GM18861 (cell line): ENCODE data around the gene TBC1D1.
A peak's percentile ranks its signal among the peaks of the same experiment; 100 is the strongest.

ENCODE experiments used
- ATAC-seq: cut with Tn5 transposase; IDR thresholded peaks from one replicate; pipeline ENCODE4 v1.9.1; 2021; ENCODE audit not compliant: unreplicated experiment

Gene TBC1D1

DNA sequence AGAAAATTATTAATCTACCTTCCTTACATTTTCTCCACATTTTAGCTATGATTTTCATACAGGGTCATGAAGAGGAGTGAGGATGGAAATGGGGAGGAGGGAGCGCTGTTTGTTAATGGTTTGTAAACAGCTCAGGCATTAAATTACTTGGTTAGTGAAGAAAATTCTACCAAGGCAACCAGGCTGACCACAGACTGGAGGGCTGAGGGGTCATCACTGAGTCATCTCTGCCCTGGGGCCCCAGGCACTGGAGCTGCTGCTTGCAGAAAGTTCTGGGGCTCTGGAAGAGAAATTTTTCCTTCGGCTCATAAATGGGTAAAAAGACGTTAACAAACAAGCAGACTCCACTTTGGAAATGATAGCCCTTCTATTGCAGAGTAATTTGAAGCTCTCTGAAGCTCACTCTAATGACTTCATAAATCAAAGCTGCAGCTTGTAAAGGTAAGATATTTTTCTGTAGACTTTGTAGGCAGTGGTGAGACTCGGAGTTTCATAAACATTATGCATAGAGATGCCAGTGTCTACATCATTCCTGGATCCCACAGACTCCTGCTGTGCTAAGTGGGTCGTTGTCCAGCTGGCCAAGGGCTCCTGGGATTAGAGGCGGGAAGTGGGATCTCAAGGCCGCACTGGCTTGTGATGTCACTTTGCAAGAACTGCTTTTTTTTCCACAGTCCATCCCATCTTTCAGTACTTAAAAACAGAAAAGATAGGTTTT, 228.9 kb downstream of the TBC1D1 start:
- ATAC-seq = peak; percentile 51

DNA sequence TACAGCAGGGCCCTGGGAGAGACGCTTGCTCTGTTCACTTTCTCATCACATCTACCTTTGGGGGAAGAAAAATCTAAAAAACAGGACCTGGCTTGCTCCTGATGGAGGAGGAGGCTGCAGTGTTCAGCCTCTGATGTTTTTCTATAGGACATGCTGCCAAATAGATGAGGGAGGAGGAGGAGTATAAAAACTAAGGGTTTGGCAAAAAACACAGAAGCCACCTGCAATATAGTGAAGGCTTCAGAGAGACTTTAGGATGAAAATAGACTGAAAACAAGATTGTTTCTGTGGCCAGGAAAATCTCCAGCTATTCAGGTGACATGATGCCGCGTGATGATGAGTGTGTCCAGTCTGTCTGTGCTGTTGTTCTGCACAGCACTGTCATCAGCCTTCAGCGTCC, 229.9 kb downstream of the TBC1D1 start:
- no peak for ATAC-seq

DNA sequence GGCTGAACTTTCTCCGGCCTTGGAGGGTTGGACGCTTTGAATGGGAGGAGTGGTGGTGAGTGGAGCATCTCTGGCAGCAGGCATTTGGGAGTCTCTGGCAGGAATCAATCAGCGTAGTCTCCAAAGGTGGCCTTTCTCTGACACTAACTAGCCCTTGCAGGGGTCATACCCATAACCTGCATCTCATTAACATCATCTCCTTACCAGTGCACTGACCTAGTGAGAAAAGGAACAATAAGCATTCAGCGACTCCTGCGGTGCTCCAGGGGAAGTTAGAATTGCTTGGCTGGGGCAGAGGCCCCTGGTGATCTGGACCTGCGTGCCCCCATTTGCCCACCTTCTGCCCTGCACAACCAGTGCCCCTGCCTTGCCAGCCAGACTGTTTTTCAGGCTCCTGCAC, 231.2 kb downstream of the TBC1D1 start:
- ATAC-seq = no peak

DNA sequence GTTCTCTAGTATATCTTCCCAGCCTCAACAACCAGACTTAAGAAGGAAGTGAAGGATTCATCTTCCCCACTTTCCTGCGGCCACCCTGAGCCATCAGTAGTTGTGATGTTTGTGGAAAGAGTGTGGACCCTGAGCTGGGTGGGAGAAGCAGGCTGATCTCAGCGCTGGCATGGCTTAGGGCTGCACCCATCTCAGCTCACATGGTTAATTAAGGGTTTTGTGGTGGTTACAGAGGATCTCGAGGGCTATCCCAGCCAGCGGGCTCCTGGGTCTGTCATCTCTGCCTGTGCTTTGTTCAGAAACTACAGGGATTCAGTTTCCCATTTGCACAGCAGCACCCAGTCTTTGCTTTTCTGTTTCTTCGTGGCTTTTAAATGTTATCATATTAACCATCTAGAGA, 232.7 kb downstream of the TBC1D1 start:
- ATAC-seq = no peak

DNA sequence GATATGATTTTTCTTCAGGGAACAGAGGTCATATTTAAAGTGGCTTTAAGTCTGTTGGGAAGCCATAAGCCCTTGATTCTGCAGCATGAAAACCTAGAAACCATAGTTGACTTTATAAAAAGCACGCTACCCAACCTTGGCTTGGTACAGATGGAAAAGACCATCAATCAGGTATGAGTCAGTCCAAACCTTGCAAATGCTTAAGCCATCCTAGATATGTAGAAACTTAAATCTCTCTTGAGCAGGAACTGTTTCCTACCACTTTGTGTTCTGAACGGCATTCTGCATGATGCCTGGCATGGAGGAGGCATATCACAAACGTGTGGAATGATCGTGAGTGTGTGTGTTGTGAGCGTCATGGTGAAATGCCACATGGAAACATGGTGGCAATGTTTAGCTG, 234.1 kb downstream of the TBC1D1 start:
- no peak for ATAC-seq

DNA sequence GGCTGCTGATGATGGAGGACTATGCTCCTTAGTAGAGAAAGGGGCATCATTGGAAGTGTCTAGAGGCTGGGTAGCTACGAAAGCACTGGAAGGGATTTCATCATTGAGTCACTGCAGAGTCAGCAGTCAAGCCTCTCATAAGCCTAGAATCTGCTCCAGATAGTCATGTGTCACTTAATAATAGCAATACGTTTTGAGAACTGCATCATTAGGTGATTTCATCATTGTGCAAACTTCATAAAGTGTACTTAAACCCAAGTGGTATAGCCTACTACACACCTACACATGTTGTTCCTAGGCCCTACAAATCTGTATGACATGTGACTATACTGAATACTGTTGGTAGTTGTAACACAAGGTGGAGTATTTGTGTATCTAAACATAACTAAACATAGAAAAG, 234.9 kb downstream of the TBC1D1 start:
- ATAC-seq = no peak

DNA sequence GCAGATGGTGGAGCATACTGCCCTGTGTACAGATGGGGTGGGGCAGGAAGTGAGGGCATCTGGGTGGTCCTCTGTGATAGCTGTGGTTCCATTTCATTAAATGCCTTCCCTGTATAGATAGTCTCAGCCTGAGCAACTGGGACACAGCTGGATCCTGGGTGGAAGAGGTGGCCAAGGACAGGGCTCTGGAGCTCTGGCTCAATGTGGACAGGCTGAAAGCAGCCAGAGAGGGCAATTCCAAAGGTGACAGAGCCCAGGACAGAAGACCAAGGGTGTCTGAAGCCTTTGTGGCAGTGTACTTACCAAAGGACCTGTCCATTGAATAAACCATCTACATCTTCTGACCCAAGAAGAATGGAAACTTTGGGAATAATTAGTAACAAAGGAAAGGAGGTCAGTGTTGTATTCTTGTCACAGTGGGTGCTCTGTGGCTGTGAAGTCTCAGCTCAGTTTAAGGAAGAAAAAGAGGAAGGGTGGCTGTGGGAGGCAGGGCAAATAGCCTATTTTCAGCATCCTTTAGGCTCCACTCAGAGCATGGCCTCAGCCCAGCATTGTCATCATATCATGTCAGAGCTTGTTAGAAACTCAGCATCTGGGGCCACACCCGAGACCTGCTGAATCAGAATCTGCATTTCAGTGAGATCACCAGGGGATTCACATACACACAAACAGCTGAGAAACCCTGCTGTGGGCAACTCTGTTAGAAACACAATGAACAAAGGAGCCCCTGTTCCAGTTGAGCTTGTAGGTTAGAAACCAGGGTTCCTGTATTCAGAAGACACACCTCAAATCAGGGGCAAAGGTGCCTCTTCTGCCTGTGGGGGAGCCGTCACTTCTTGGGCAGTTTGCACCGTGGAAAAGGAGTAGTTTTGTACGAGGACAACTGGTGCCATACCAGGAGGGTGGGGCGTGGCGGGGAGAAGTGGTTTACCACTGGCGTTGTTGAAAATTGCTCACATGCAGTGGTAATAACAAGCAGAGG, 237.9 kb downstream of the TBC1D1 start:
- ATAC-seq = peak; percentile 39

DNA sequence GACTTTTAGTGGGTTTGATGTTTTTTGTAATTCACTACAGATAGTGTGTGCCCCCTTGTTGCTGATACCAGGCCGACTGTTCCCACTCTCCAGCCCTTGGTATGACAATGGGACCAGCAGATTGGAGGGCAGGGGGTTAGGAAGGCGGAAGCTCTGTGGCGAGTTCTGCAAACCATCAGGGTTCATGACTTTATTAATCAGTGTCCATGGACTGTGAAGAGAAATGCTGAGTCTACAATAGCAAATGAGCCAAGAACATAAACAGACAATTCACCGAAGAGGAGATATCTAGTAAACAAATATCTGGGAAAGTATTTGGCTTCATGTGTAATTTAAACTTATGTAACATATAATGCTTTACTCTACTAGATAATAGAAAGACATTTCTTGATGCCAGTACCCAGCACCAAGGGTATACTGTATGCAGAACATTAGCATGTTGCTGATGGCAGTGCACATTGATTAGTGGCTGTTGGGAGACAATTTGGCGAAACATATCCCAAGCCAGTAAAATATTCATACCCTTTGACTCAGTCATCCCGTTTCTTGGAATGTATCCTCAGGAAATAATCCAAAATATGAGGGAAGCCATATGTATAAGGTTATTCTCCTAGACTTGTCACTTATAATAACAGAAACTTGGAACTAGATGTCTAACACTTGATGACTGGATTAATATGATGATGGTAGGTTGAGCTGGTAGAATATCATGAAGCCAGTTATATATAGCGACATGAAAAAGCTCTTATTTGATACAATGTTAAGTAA, 238.8 kb downstream of the TBC1D1 start:
- ATAC-seq = no peak

DNA sequence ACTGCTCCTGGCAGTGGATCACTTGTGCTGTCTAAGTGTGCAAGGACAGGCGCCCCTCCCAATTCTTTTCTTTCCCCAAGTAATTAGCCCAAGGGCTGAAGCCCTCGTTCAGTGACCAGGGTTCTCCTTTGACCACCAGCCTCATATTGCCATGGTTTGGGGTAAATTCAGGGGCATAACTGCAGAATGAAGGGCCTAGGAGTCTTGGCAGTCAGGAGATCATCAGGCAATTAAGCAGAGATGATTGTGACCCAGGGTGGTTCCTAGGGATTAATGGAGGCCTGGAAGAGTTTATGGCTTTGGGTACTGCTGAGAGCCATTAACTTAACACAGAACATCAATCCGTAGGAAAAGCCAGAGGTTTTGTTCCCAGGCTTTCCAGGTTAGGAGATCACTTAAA, 240.0 kb downstream of the TBC1D1 start:
- no peak for ATAC-seq

DNA sequence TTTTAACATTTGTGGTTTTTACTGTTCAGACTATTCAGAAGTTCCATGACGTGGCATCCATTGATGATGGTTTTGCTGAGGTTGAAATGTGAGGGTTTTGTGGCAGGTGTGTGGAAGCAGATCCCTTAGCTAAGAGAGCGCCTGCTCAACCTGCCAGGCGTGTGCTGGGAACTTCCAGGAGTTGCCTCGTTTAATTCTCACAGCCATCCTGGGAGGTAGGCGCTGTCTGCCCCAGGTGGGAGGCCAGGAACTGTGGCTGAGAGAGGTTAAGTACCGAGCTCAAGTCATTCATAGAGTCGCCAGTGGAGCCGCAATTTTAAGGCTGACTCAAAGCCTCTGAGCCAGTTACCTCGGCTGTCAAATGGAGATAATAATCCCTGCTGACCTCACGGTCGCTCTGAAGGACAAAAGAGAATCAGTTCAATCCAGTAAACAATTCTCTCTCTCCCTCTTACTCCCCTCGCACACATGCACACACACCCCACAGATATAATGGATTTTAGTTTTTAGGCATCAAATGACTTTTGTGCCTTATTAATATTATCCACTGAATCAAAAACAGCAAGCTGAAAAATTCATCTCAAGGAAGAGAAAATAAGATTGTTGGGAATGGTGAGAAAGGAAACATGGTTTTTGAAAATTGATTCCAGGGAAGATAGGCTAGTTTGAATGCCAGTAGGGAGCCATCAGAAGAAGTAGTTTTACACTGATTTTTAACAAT, 240.6 kb downstream of the TBC1D1 start:
- peak; percentile 20 for ATAC-seq

DNA sequence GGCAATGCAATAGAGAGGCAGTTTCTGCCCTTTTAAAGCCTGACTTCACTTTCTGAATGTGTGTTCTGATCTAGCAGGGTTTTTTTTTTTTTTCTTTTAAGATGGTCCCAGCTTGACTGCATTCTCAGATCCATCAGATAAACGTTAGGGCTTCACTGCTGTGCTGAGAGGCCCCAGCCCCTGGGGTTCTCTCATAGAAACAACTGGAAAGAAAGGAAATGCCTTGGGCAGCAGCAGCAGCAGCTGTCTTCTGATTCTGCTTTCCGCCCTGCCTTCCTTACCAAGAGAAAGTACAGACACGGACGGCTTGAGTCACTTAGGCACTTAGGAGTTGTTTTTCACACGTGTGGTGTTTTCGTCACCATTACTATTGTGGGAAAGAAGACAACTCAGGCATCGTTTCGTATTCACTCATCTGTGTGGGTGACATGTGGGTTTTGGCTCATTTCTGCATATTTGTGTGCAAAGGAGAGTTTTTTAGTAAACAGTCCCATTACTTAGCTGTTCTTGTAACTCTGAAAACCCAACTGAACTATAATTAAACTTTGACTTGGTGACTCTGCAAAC, 241.3 kb downstream of the TBC1D1 start:
- peak; percentile 74 for ATAC-seq

DNA sequence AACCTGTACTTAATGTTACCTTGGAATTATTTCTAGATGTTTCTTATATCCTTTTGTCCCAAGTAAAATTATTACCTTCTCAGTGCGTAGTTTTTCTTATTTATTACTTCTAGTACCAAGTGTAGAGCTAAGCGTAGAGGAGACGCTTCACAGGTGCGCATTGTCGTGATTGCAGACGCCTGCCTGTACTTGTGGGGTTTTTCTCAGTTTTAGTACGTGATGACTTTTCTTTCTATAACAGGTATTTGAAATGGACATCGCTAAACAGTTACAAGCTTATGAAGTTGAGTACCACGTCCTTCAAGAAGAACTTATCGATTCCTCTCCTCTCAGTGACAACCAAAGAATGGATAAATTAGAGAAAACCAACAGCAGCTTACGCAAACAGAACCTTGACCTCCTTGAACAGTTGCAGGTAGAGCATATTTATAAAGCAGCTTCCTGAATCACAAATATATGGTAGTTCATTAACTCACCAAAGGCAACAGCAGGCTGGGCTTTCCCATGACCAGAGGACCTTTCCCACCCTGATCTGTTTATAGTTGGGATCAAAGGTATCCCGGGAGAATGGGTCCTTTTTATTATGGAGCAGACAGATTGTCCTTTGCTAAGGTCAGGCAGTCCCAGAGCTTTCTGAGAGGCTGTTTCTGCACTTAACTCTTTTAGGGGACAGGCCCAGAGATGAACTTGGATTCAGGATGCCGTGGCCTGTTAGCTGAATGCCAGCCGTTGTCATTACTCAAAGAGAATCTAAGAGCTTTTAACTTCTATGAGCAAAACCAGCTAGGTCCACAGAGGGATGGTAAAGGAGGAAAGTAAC, 242.2 kb downstream of the TBC1D1 start:
- ATAC-seq = no peak

DNA sequence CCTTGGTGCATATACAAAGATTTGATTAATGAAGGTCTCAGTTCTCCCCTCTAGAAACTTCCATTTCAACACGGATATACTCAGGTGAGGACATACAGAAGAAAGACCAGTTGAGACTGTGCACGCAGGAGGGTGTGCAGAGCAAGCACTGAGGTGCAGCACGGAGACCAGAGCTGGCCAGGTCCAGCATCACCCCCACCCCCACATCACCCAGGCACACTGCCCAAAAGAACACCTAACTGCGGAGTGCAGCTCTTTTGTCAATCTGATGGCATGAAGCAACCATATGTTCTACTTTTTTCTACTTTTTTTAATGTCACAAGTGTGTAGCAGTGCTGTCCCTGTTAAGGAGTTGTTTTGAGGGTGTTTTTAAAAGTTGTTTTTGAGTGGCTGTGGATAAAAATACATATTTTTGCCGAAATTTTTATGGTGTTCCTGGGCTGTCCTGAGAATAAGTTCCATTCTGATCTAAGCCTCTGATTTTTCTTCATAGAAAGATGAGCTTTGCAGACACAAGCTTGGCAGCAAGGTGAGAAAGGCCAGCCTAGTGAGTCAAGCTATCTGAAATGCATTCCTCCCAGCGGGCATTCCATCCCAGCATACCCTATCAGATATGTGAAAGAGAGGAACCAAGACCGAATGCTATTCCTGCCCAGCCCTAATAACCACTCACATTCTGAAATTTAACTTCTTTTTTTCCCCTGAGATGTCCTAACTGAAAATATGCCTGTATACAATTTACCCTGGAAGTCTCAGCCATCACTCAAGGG, 243.0 kb downstream of the TBC1D1 start:
- no peak for ATAC-seq

DNA sequence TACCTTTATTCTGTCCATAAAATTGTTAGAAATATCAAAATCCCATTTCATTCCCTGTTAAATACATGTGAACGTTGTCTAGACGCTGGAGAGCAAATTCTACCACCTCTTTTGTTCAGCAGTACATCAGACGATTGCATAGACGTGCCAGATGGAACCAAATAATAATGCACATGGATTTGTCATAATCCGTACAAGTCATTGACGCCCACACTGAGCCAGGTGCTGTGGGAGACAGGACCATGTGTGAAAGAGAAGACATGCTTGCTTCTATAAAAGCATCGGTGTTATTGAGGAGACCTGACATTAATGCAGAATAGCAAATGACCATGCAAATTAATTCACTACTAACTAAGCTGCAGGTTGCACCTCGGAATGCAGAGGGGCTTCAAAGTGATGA, 244.3 kb downstream of the TBC1D1 start:
- no peak for ATAC-seq

DNA sequence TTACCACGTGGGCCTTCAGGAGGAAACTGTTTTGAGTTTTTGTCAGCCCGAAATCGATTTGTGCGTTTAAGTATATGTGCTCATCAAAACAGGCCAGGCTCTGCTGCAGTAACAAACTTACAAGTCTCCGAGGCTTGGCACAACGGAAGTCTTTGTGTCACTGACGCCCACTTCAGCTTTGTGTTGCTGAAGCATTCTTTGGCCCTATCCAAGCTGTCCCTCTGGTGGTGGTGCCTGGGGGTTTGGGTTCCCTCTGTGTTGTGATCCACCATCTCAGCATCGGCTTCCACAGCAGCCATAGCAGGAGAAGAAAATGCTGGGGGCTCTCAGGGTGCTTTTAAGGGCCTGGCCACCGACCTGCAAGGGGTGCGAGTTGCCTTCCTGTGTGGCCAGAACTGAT, 245.7 kb downstream of the TBC1D1 start:
- no peak for ATAC-seq

DNA sequence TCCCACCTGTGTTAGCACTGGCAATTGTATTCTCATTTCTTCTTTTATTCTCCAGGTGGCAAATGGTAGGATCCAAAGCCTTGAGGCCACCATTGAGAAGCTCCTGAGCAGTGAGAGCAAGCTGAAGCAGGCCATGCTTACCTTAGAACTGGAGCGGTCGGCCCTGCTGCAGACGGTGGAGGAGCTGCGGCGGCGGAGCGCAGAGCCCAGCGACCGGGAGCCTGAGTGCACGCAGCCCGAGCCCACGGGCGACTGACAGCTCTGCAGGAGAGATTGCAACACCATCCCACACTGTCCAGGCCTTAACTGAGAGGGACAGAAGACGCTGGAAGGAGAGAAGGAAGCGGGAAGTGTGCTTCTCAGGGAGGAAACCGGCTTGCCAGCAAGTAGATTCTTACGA, 246.2 kb downstream of the TBC1D1 start:
- no peak for ATAC-seq

DNA sequence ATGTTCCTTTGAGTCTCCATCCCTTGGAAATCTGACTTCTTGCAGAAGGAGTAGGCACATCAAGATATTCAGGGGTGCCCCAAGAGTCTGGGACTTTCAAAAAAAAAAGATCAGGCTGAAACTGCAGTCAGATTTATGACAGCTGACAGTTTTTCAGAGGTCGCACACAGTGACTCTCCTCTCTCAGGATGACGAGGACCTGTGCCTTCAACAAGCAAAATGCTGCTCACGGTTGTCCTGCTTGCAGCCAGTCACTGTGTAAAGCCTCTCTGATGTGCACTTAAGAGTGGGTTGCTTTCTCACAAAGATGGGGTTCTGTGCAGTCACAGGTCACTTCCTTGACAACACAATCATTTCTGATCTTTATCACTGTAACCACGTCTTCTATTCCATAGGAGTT, 247.5 kb downstream of the TBC1D1 start:
- ATAC-seq = no peak

DNA sequence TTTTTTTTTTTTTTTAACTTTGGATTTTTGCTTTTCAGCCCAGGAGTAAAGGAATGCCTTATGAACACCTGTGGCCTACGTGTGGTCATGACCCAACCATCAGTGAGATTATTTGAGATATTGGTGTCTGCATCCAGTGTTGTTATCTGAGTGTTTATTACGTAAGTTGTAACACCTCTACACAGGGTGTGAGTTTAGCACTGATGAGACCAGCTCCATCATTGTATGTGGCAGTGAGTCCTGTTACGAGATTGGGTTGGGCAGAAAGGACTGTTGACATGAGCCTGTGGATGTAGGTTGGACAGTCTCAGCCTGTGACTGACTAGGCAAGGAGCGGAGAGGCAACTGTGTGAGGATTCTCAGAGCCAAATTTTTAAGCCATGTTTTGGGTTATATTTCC, 248.3 kb downstream of the TBC1D1 start:
- no peak for ATAC-seq

DNA sequence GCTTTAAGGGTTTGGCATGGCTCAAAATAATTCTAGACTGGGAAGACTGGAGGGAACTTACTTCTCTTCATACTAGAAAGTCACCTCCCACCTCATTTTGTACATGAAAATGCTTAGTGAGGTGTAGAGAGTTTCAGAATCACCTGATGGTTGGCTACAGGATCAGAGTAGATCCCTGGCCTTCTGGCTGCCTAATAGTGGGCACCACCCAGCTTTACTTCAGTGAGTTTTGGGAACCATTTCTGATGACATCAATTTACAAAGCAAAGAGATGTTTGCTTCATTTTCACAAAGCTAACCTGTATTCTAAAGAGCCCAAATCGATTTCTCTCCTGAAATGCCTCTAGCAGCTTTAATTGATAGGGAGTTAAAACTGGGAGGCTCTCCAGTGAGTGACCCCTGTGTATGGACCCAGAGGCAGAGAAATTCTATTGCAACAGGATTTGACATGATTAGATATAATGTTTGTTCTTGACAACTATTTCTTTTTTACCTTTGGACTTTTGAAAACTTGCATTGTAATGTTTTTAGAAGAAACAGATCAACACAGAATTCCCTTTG, 249.8 kb downstream of the TBC1D1 start:
- ATAC-seq = no peak
